GM23248 (cell line): Measurements from ENCODE around the gene HSF5. TPM values are rescaled to one million over a fixed set of nuclear protein-coding genes. Genes with fewer than 3 reads are reported as not detected.

ENCODE experiments used
- DNase-seq: peaks from one replicate; pipeline ENCODE4 v3.0.0-alpha.2; 2015
- H2AFZ ChIP-seq: fragments of 200-600 bp; sonication (generic); 2 replicates; pipeline ENCODE4 v1.6.1; 2016; ENCODE audit warnings: antibody characterized with exemption
- H3F3A ChIP-seq: fragments of 200-600 bp; sonication (generic); 2 replicates; pipeline ENCODE4 v1.6.1; 2016; ENCODE audit warnings: mild to moderate bottlenecking, antibody characterized with exemption, mixed run types; ENCODE audit not compliant: insufficient read depth
- H3K27ac ChIP-seq: fragments of 200-600 bp; sonication (generic); 2 replicates; pipeline ENCODE4 v1.5.1; 2016; ENCODE audit warnings: mild to moderate bottlenecking
- H3K27me3 ChIP-seq: fragments of 200-600 bp; sonication (generic); replicated peaks from 2 replicates; pipeline ENCODE4 v1.6.1; 2016; ENCODE audit warnings: mild to moderate bottlenecking; ENCODE audit not compliant: insufficient read depth
- H3K36me3 ChIP-seq: fragments of 200-600 bp; sonication (generic); 2 replicates; pipeline ENCODE4 v1.6.1; 2016; ENCODE audit warnings: low read depth, mild to moderate bottlenecking
- H3K4me1 ChIP-seq: fragments of 200-600 bp; sonication (generic); 2 replicates; pipeline ENCODE4 v1.6.1; 2016; ENCODE audit warnings: mild to moderate bottlenecking; ENCODE audit not compliant: insufficient read depth
- H3K4me2 ChIP-seq: fragments of 200-600 bp; sonication (generic); one replicate; pipeline ENCODE4 v1.6.1; 2016; ENCODE audit warnings: mild to moderate bottlenecking; ENCODE audit not compliant: unreplicated experiment
- H3K4me3 ChIP-seq: fragments of 200-600 bp; sonication (generic); 2 replicates; pipeline ENCODE4 v1.5.1; 2016; ENCODE audit warnings: mild to moderate bottlenecking
- H3K79me2 ChIP-seq: fragments of 200-600 bp; sonication (generic); 2 replicates; pipeline ENCODE4 v1.6.1; 2016; ENCODE audit warnings: mild to moderate bottlenecking; ENCODE audit not compliant: insufficient read depth
- H3K9ac ChIP-seq: fragments of 200-600 bp; sonication (generic); 2 replicates; pipeline ENCODE4 v1.6.1; 2016; ENCODE audit warnings: mild to moderate bottlenecking
- H3K9me2 ChIP-seq: fragments of 200-600 bp; sonication (generic); 2 replicates; pipeline ENCODE4 v1.6.1; 2016; ENCODE audit warnings: mixed run types, mild to moderate bottlenecking, moderate library complexity; ENCODE audit not compliant: insufficient read depth
- H3K9me3 ChIP-seq: fragments of 200-600 bp; sonication (generic); one replicate; pipeline ENCODE4 v1.6.1; 2017; ENCODE audit warnings: low read depth
- H4K20me1 ChIP-seq: fragments of 200-600 bp; sonication (generic); 2 replicates; pipeline ENCODE4 v1.6.0; 2016; ENCODE audit not compliant: insufficient read depth
- EZH2 ChIP-seq: fragments of 200-600 bp; sonication (generic); IDR thresholded peaks from 2 replicates; pipeline ENCODE4 v1.6.1; 2018; ENCODE audit warnings: antibody characterized with exemption, mild to moderate bottlenecking; ENCODE audit not compliant: insufficient read depth, poor library complexity, severe bottlenecking
- EZH2phosphoT487 ChIP-seq: fragments of 200-600 bp; sonication (generic); IDR thresholded peaks from 2 replicates; pipeline ENCODE4 v1.6.1; 2018; ENCODE audit warnings: antibody characterized with exemption, moderate library complexity, mild to moderate bottlenecking, low read depth; ENCODE audit not compliant: insufficient read depth
- WGBS, 2 experiments: methylation state at CpG; one replicate each; pipeline ENCODE4 v1.1.6; 2015 to 2017; ENCODE audit warnings: low lambda C conversion rate in 2 of 2, low coverage in 1 of 2; ENCODE audit errors: missing lambda C conversion rate in 2 of 2; 5-methylcytosine and 5-hydroxymethylcytosine counted together
- in situ Hi-C: fragments of 300-500 bp; cut with MboI; formaldehyde crosslinking; loops from 2 replicates; pipeline ENCODE4 v1.15.0; 2020
- polyA plus RNA-seq: library from polyadenylated mRNA; unstranded; fragments of >200 nt; fragmentation: Nextera tagmentation; extraction: Ambion mirVana; gene quantifications from 2 replicates; pipeline ENCODE4 v1.2.1, GENCODE V29; 2016
- total RNA-seq: library from RNA; depleted of rRNA; stranded (reverse); fragments of >200 nt; shearing (Covaris generic); gene quantifications from 2 replicates; pipeline ENCODE4 v1.2.3, GENCODE V29; 2014

HSF5 gene
- total and polyA plus RNA-seq, 2 experiments from 2014 or later = not detected

- H3K4me3 ChIP-seq = no peak overlapping the region
- H3K27ac ChIP-seq = no peak overlapping the region
- H2AFZ ChIP-seq = no peak overlapping the region
- H3K9ac ChIP-seq = no peak overlapping the region
- DNase-seq = no peak
- in situ Hi-C loops = no loop called here
- no peaks in the 10 kb centered on the region for H3K9me3 ChIP-seq
- no peak for TF ChIP-seq EZH2
- TF ChIP-seq EZH2phosphoT487 = no peak
- peaks cover 4% of the 10 kb centered on the region; the same call in 1 of the 2 replicates for H3K4me1 ChIP-seq
- no peaks in the 10 kb centered on the region for H3F3A ChIP-seq
- H4K20me1 ChIP-seq = no peaks in the 10 kb centered on the region
- H3K27me3 ChIP-seq = peaks cover 3% of the 10 kb centered on the region; the same call in 1 of the 2 replicates
- no peaks in the 10 kb centered on the region for H3K79me2 ChIP-seq
- H3K36me3 ChIP-seq = no peaks in the 10 kb centered on the region
- no peaks in the 10 kb centered on the region for H3K9me2 ChIP-seq
- WGBS, 2 experiments = 55 to 63% methylated on average over 3 of the region's 3 CpGs
- no peak overlapping the region for H3K4me2 ChIP-seq
These were observed 73.6 kb downstream of the HSF5 start for GRCh38 chr17:58414596-58414997.

- H3K27me3 ChIP-seq = no peaks in the 10 kb centered on the region
- in situ Hi-C loops = no loop called here
- H4K20me1 ChIP-seq = no peaks in the 10 kb centered on the region
- H3K4me3 ChIP-seq = no peak overlapping the region
- H3K4me2 ChIP-seq = no peak overlapping the region
- no peaks in the 10 kb centered on the region for H3K9me2 ChIP-seq
- H3K4me1 ChIP-seq = peaks cover 9% of the 10 kb centered on the region
- no peak overlapping the region for H3K9ac ChIP-seq
- 52 to 53% methylated on average over 2 of the region's 2 CpGs for WGBS, 2 experiments
- no peak overlapping the region for H2AFZ ChIP-seq
- DNase-seq = no peak
- H3K27ac ChIP-seq = no peak overlapping the region
- H3K9me3 ChIP-seq = no peaks in the 10 kb centered on the region
- no peaks in the 10 kb centered on the region for H3K79me2 ChIP-seq
- no peaks in the 10 kb centered on the region for H3K36me3 ChIP-seq
- no peaks in the 10 kb centered on the region for H3F3A ChIP-seq
- TF ChIP-seq EZH2 (no peak), EZH2phosphoT487 (no peak)
These were observed 74.5 kb downstream of the HSF5 start for GRCh38 chr17:58413684-58414083.

- in situ Hi-C loops = no loop called here
- no peak overlapping the region for H3K4me2 ChIP-seq
- H3K36me3 ChIP-seq = no peaks in the 10 kb centered on the region
- H3K9me3 ChIP-seq = no peaks in the 10 kb centered on the region
- TF ChIP-seq EZH2 = no peak
- TF ChIP-seq EZH2phosphoT487 = no peak
- no peak overlapping the region for H3K9ac ChIP-seq
- no peaks in the 10 kb centered on the region for H3K79me2 ChIP-seq
- H3F3A ChIP-seq = no peaks in the 10 kb centered on the region
- no peaks in the 10 kb centered on the region for H4K20me1 ChIP-seq
- H3K4me1 ChIP-seq = peaks cover 9% of the 10 kb centered on the region
- no peak overlapping the region for H3K4me3 ChIP-seq
- H2AFZ ChIP-seq = no peak overlapping the region
- H3K27me3 ChIP-seq = no peaks in the 10 kb centered on the region
- H3K9me2 ChIP-seq = no peaks in the 10 kb centered on the region
- WGBS, 2 experiments = 46 to 56% methylated on average over 3 of the region's 3 CpGs
- no peak overlapping the region for H3K27ac ChIP-seq
- no peak for DNase-seq
These were observed 75.1 kb downstream of the HSF5 start for GRCh38 chr17:58412961-58413586.

GRCh38 chr17:58412064-58412703, 76.0 kb downstream of the HSF5 start:
- Histone ChIP-seq H3K4me2 (no peak overlapping the region), H3K27ac (no peak overlapping the region), H3K4me3 (no peak overlapping the region), H3K9me2 (no peaks in the 10 kb centered on the region), H2AFZ (no peak overlapping the region), H3K27me3 (no peaks in the 10 kb centered on the region), H3K4me1 (peaks cover 4% of the 10 kb centered on the region; the same call in 1 of the 2 replicates), H3F3A (no peaks in the 10 kb centered on the region), H3K9ac (no peak overlapping the region), H3K9me3 (no peaks in the 10 kb centered on the region), H3K79me2 (no peaks in the 10 kb centered on the region), H3K36me3 (no peaks in the 10 kb centered on the region), H4K20me1 (no peaks in the 10 kb centered on the region)
- WGBS, 2 experiments = 85% methylated on average over 1 of the region's 1 CpG
- TF ChIP-seq EZH2phosphoT487 (no peak), EZH2 (no peak)
- DNase-seq = no peak
- in situ Hi-C loops = no loop called here
